Measurements from ENCODE around the gene UBR1.
A peak's percentile ranks its signal among the peaks of the same experiment; 100 is the strongest.
"Not testable (repeated sequence)": the region's sequence is repeated elsewhere in the genome, so short reads cannot be mapped to it uniquely, and the experiment has no call there.

UBR1 gene

GRCh38 chr15:42974202-42974862 is 131.5 kb downstream of the UBR1 start:
- no peak for DNase-seq (ENCODE audit: low read depth, low spot score)

GRCh38 chr15:42973114-42973513 is 132.7 kb downstream of the UBR1 start:
- no peak for DNase-seq (ENCODE audit: low read depth, low spot score)

- DNase-seq (ENCODE audit: low read depth, low spot score): no peak
Observed at GRCh38 chr15:42971830-42972229, 134.0 kb downstream of the UBR1 start.

GRCh38 chr15:42964476-42964875 is 141.4 kb downstream of the UBR1 start:
- DNase-seq (ENCODE audit: low read depth, low spot score): no peak

GRCh38 chr15:42955518-42955917 is 150.3 kb downstream of the UBR1 start:
- DNase-seq (ENCODE audit: low read depth, low spot score): no peak

- no peak for DNase-seq (ENCODE audit: low read depth, low spot score)
Observed at GRCh38 chr15:42954291-42954690, 151.5 kb downstream of the UBR1 start.

GRCh38 chr15:42948898-42949297 is 156.9 kb downstream of the UBR1 start:
- not testable (repeated sequence) for DNase-seq (ENCODE audit: low read depth, low spot score)

GRCh38 chr15:42940527-42940926 is 165.3 kb downstream of the UBR1 start:
- no peak for DNase-seq (ENCODE audit: low read depth, low spot score)

GRCh38 chr15:42939841-42940240 is 166.0 kb downstream of the UBR1 start:
- DNase-seq (ENCODE audit: low read depth, low spot score): no peak

- DNase-seq (ENCODE audit: low read depth, low spot score): no peak
Observed at GRCh38 chr15:42937143-42937542, 168.7 kb downstream of the UBR1 start.

- no peak for DNase-seq (ENCODE audit: low read depth, low spot score)
Observed at GRCh38 chr15:42933886-42934667, 171.8 kb downstream of the UBR1 start.

GRCh38 chr15:42932833-42933515 is 172.9 kb downstream of the UBR1 start:
- DNase-seq (ENCODE audit: low read depth, low spot score): no peak

GRCh38 chr15:42931702-42932486 is 173.9 kb downstream of the UBR1 start:
- DNase-seq (ENCODE audit: low read depth, low spot score): no peak

GRCh38 chr15:42929306-42929848 is 176.5 kb downstream of the UBR1 start:
- DNase-seq (ENCODE audit: low read depth, low spot score): no peak

- no peak for DNase-seq (ENCODE audit: low read depth, low spot score)
Observed at GRCh38 chr15:42921342-42921731, 184.5 kb downstream of the UBR1 start.

- DNase-seq (ENCODE audit: low read depth, low spot score): peak; percentile 95
Observed at GRCh38 chr15:42920519-42921341, 185.1 kb downstream of the UBR1 start, which contains the start of gene TTBK2. TTBK2 (minus strand) TSS chr15:42920778; CDS start chr15:42878617, 42,161 bp downstream.

- no peak for DNase-seq (ENCODE audit: low read depth, low spot score)
Observed at GRCh38 chr15:42919799-42920518, 185.9 kb downstream of the UBR1 start.

GRCh38 chr15:42919308-42919707 is 186.5 kb downstream of the UBR1 start:
- DNase-seq (ENCODE audit: low read depth, low spot score): no peak

GRCh38 chr15:42918047-42918446 is 187.8 kb downstream of the UBR1 start:
- no peak for DNase-seq (ENCODE audit: low read depth, low spot score)
